Parietal lobe (tissue), 2 donors: Measurements from ENCODE around the gene DNAJC2. TPM values are rescaled to one million over a fixed set of nuclear protein-coding genes. Genes with fewer than 3 reads are reported as not detected.

Experiments
- small RNA-seq: library from RNA; depleted of rRNA; stranded (forward); fragments of <200 nt; gene quantifications from one replicate; pipeline ENCODE3, GENCODE V24; 2014; ENCODE audit warnings: low replicate concordance
- total RNA-seq: library from RNA; depleted of rRNA; stranded (reverse); fragments of >200 nt; gene quantifications from one replicate; pipeline ENCODE4 v1.2.3, GENCODE V29; 2014

Gene DNAJC2, protein sequence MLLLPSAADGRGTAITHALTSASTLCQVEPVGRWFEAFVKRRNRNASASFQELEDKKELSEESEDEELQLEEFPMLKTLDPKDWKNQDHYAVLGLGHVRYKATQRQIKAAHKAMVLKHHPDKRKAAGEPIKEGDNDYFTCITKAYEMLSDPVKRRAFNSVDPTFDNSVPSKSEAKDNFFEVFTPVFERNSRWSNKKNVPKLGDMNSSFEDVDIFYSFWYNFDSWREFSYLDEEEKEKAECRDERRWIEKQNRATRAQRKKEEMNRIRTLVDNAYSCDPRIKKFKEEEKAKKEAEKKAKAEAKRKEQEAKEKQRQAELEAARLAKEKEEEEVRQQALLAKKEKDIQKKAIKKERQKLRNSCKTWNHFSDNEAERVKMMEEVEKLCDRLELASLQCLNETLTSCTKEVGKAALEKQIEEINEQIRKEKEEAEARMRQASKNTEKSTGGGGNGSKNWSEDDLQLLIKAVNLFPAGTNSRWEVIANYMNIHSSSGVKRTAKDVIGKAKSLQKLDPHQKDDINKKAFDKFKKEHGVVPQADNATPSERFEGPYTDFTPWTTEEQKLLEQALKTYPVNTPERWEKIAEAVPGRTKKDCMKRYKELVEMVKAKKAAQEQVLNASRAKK
- 22.2 TPM for total RNA-seq

GRCh38 chr7:103344453-103345149 lies at the start of gene DNAJC2:
DNAJC2 (minus strand) TSS chr7:103344767; CDS start chr7:103344622, 145 bp downstream.

DNA sequence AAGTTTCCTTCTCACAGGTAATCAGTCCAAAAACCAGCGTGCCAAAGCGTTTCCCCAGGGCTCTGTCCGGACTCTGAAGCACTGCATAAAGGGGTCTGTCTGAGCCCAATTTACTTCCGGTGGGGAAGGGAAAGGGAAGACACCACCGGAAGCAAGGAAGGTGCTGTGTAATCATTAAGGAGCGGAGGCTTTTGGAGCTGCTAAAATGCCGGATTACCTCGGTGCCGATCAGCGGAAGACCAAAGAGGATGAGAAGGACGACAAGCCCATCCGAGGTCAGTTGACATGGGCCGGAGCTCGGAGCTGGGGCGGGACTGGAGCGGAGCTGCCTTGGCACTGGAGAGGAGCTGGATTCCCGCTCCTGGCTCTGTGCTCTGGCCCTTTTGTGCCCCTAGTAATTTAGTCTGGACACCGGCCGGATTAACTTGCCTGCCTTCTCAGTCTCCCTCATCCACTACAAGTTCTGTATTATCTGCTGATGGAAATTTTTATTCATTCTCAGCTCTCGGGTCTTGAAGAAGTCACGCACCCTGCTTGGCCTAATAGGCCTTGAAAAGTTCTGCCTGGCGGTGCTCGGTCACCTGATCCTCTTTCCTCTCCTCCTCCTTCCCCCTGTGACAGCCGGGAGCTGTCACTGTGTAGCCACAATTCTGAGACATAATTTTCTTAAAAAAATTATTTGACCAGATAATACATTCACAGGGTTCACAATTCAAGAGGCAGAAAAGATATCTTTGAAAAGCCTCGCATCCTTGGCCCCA lies 3.1 kb upstream of the DNAJC2 start, which contains the start of gene PSMC2:
PSMC2 (plus strand) TSS at position 137 of the 761 bp plus-strand sequence; CDS start at position 206, 69 bp downstream.

DNA sequence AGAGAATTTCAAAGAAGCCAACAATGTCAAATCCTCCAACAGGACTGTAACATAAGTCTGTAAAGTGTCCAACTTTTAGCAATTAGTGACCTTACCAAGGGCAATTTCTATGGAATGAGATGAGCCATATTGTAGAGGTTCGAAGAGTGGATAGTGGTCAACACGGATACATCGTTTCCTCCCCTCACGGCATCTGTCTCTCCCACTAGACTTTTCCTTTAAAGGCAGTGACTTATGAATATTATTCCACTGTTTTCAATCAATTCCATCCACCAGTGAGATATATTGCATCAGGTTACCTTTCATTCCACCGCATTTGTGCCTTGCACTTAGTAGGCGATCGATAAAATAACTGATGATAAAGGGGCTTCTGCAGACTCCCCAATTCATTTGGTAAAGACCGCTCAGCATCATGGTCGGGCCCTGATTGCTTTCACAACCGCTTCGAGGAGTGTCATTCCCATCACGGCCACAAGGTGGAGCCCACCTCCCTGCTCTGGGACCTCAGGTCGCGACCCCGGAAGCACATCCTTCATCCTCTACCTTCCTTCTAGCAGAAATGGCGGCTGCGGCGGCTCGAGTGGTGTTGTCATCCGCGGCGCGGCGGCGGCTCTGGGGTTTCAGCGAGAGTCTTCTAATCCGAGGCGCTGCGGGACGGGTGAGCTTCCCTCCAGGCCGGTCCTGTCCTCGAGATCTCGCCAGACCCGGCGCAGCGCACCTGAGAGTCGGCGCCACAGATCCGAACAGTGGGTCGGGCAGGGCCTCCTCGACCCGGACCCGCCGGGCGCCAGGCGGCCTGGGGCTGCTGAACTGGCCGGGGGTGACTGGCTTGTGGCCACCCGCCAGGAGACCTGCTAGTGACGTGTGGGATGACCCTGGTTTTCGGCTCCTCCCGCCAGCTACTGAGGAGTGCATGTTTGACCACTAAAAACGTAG lies 47.4 kb downstream of the DNAJC2 start, which contains the start of gene PMPCB:
PMPCB (plus strand) TSS at position 535 of the 936 bp plus-strand sequence; CDS start at position 560, 25 bp downstream.

Small RNAs within 50 kb of the gene (small RNA-seq; reads per million reads assigned to genes)
- gene RPS29P16: 0.09 reads per million

Other genes starting within 250 kb of the DNAJC2 start
- 32.2 TPM for gene NAPEPLD, start 195.7 kb downstream of the DNAJC2 start, total RNA-seq
- 76.1 TPM for gene PMPCB, start 47.3 kb downstream of the DNAJC2 start, total RNA-seq
- 104 TPM for gene PSMC2, start 2.9 kb upstream of the DNAJC2 start, total RNA-seq
- 0.31 TPM for gene SLC26A5, start 101.4 kb upstream of the DNAJC2 start, total RNA-seq